Umbilical cord (tissue), 2 donors: ENCODE measurements around the gene UBE2Q1. TPM values are rescaled to one million over a fixed set of nuclear protein-coding genes. Genes with fewer than 3 reads are reported as not detected.

Experiments used
- DNase-seq: peaks from one replicate; pipeline ENCODE4 v3.0.0-alpha.2; 2015; ENCODE audit warnings: low spot score
- total RNA-seq: library from RNA; depleted of rRNA; stranded (reverse); fragments of >200 nt; gene quantifications from one replicate; pipeline ENCODE4 v1.2.3, GENCODE V29; 2014; ENCODE audit warnings: low replicate concordance; ENCODE audit not compliant: insufficient read depth

Gene UBE2Q1
- total RNA-seq, 1 donor from 2014 or later, result 13.7 TPM

DNA sequence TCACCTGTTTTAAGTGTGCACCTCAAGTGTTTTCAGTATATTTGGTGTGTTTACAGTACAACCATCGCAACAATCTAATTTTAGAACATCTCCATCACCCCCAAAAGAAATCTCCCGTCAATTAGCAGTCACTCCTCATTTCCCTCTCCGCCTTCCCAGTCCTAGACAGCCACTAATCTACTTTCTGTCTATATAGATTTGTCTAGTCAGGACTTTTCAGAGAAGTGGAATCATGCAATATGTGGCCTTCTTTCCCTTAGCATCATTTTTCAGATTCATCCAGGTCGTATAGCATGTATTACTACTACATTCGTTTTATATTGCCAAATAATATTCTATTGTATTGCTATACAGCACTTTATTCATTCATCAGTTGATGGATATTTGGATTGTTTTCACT, 54.6 kb downstream of the UBE2Q1 start:
- DNase-seq, result no peak

DNA sequence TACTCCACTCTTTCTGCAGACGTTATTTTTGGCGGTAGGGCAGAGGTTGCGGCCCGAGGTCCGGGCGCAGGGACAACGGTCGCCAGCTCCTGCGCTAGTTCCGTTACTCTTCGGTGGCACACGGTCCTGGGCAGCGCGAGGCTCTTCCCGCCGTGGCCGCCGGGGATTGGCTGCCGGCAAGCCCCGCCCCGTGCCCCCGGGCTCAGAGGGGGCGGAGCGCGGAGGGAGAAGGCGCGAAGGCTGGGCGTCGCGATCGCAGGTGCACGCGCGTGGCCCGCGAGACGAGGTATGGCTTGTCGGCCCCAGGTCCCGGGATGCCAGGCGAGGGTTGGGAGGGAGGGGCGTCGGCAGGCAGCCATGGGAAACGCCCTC, 55.7 kb downstream of the UBE2Q1 start:
- no peak for DNase-seq

DNA sequence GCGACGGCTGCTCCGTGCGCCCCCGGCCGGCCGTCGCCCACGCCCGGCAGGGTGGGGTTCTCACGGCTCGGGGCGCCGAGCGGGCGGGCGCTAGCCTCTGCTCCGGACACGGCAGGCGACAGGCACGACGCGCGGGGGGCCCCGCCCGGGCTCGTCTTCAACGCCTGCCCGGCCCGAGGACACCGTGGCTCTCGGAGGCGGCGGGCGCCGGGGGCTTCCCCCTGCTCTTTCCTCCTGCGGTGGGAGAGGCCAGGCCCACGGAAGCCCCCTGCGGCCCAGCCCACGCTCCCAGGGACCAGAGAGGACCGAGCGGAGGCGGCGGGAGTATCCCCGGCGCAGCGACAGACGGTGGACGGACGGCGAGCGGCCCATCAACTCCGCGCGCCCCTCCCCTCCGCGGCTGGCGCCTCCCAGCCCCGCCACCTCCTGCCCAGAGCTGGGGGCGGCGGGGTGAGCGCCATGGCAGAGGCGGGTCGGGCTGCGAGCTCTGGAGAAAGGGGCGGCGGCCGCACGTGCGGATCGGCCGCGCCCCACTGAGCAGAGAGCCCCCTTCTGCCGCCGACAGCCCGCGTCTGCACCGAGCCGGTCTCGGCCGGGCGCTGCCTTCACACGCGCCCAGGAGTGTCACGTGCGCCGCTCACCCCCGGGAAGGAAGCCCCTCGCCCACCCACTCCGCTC, 56.3 kb downstream of the UBE2Q1 start, which contains the start of the genes SHE and TDRD10:
Gene SHE, minus strand, starts transcription at position 347 of the 678 bp plus-strand sequence. CDS start 386 bp downstream, outside the sequence.
Gene TDRD10, plus strand, starts transcription at position 154 of the 678 bp plus-strand sequence. CDS start 4,685 bp downstream, outside the sequence.
- DNase-seq, result no peak

GRCh38 chr1:154501423-154502065, 56.9 kb downstream of the UBE2Q1 start:
- no peak for DNase-seq

DNA sequence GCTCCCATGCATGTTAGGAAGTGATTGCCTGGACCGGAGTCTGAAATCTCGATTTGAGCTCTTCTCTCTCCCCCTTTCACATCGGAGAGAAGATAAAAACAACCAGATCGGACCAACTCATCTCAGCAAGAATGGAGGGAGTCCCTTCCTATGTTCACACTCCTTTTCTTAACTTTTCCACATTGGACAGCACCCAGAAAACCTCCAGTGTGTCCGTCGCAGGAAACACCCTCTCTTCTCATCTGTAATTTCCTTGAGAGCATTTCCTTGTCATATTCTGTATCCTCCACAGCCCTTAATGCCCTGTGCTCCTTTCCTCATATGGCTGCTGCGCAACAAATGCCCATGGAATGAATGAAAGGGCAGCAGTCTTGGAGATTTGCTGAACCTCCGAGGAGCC, 57.9 kb downstream of the UBE2Q1 start:
- DNase-seq, result no peak

DNA sequence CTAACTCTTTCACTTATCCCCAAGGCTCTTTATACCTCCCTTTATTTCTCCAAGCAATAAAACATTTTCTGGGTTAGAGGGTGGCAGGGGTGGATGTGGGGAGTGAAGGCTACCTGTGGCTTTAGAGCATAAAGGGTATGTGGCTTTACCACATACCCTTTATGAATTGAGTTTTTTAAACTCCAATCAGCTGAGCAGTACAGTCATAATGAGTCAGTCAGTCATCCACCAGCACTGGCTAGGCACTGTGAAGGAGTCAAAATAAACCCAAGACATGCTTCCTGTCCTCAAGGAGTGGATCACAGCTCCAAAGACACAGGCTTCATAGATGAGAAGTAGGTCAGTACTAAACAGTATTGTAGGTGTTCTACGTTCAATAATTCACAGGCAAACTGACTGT, 59.0 kb downstream of the UBE2Q1 start:
- DNase-seq, result no peak

Other genes with a start within 250 kb of the UBE2Q1 start
- gene AQP10, start 237.6 kb downstream of the UBE2Q1 start, total RNA-seq, result not detected
- gene ATP8B2, start 233.1 kb downstream of the UBE2Q1 start, total RNA-seq, result 107 TPM
- gene IL6R, start 153.3 kb downstream of the UBE2Q1 start, total RNA-seq, result 14.7 TPM
- gene TDRD10, start 56.4 kb downstream of the UBE2Q1 start, total RNA-seq, result not detected
- 3.4 TPM for gene SHE, start 56.2 kb downstream of the UBE2Q1 start, total RNA-seq
- 2.9 TPM for gene CHRNB2, start 9.1 kb upstream of the UBE2Q1 start, total RNA-seq
- 41.9 TPM for gene ADAR, start 49.5 kb upstream of the UBE2Q1 start, total RNA-seq